Tongue (tissue), 2 donors: ENCODE measurements around the gene RABEP2. TPM values are rescaled to one million over a fixed set of nuclear protein-coding genes. Genes with fewer than 3 reads are reported as not detected.
A peak's percentile ranks its signal among the peaks of the same experiment; 100 is the strongest.
"Not testable (repeated sequence)": the region's sequence is repeated elsewhere in the genome, so short reads cannot be mapped to it uniquely, and the experiment has no call there.

Experiments used
- DNase-seq: peaks from one replicate; pipeline ENCODE4 v3.0.0-alpha.2; 2015
- total RNA-seq: library from RNA; depleted of rRNA; stranded (reverse); fragments of >200 nt; gene quantifications from one replicate; pipeline ENCODE4 v1.2.3, GENCODE V29; 2014

Gene RABEP2
- total RNA-seq, 1 donor from 2014 or later = 30.7 TPM

GRCh38 chr16:28932339-28933141 lies 7.5 kb upstream of the RABEP2 start:
- no peak for DNase-seq

- DNase-seq = no peak
These were observed 6.8 kb upstream of the RABEP2 start, which contains the start of gene CD19 for GRCh38 chr16:28931801-28932225. TSS of gene CD19 (plus strand) at chr16:28931971. CDS start at chr16:28932001, 30 bp downstream.

GRCh38 chr16:28930652-28931051 lies 5.6 kb upstream of the RABEP2 start:
- peak; percentile 21 for DNase-seq

GRCh38 chr16:28930203-28930602 lies 5.2 kb upstream of the RABEP2 start:
- DNase-seq = no peak

- DNase-seq = no peak
These were observed 2.8 kb upstream of the RABEP2 start for GRCh38 chr16:28927815-28928214.

GRCh38 chr16:28926284-28926683 lies 1.2 kb upstream of the RABEP2 start:
- DNase-seq = not testable (repeated sequence)

GRCh38 chr16:28925386-28926228 lies 569 bp upstream of the RABEP2 start:
- peak; percentile 90 for DNase-seq

- no peak for DNase-seq
These were observed 658 bp downstream of the RABEP2 start for GRCh38 chr16:28924399-28924761.

- peak; percentile 18 for DNase-seq
These were observed 1.2 kb downstream of the RABEP2 start for GRCh38 chr16:28923652-28924398.

- no peak for DNase-seq
These were observed 1.8 kb downstream of the RABEP2 start for GRCh38 chr16:28923231-28923587.

- DNase-seq = no peak
These were observed 6.3 kb downstream of the RABEP2 start for GRCh38 chr16:28918698-28919097.

GRCh38 chr16:28917095-28917494 lies 7.9 kb downstream of the RABEP2 start:
- DNase-seq = no peak

- DNase-seq = no peak
These were observed 9.9 kb downstream of the RABEP2 start for GRCh38 chr16:28915181-28915580.

GRCh38 chr16:28913946-28914724 lies 10.9 kb downstream of the RABEP2 start:
- no peak for DNase-seq

- DNase-seq = no peak
These were observed 12.5 kb downstream of the RABEP2 start for GRCh38 chr16:28912558-28912957.

GRCh38 chr16:28910086-28911031 lies 14.7 kb downstream of the RABEP2 start:
- DNase-seq = peak; percentile 35

- no peak for DNase-seq
These were observed 19.2 kb downstream of the RABEP2 start for GRCh38 chr16:28905800-28906372.

- DNase-seq = no peak
These were observed 19.7 kb downstream of the RABEP2 start for GRCh38 chr16:28905229-28905754.

GRCh38 chr16:28904828-28905227 lies 20.2 kb downstream of the RABEP2 start:
- DNase-seq = no peak

GRCh38 chr16:28904363-28904762 lies 20.7 kb downstream of the RABEP2 start:
- DNase-seq = no peak
